MM.1S (cell line): ENCODE measurements around the gene RFNG.
A peak's percentile ranks its signal among the peaks of the same experiment; 100 is the strongest.

Experiments used
- DNase-seq: peaks from one replicate; pipeline ENCODE4 v3.0.0-alpha.2; 2015
- H2AFZ ChIP-seq: fragments of 300-600 bp; sonication (generic); 2 replicates; pipeline ENCODE4 v1.6.0; 2016; ENCODE audit warnings: antibody characterized with exemption, low read length
- H3F3A ChIP-seq: fragments of 300-600 bp; sonication (generic); 2 replicates; pipeline ENCODE4 v1.6.1; 2016; ENCODE audit warnings: mild to moderate bottlenecking, antibody characterized with exemption, low read length, moderate library complexity, mixed read lengths; ENCODE audit not compliant: insufficient read depth
- H3K27ac ChIP-seq: fragments of 300-600 bp; sonication (generic); 2 replicates; pipeline ENCODE4 v1.5.1; 2016; ENCODE audit warnings: mild to moderate bottlenecking, low read length
- H3K27me3 ChIP-seq: fragments of 300-600 bp; sonication (generic); replicated peaks from 2 replicates; pipeline ENCODE4 v1.6.0; 2016; ENCODE audit warnings: low read length; ENCODE audit not compliant: insufficient read depth
- H3K36me3 ChIP-seq: fragments of 300-600 bp; sonication (generic); replicated peaks from 2 replicates; pipeline ENCODE4 v1.6.1; 2016; ENCODE audit warnings: mild to moderate bottlenecking, low read length, mixed read lengths; ENCODE audit not compliant: insufficient read depth
- H3K4me1 ChIP-seq: fragments of 300-600 bp; sonication (generic); 2 replicates; pipeline ENCODE4 v1.6.1; 2016; ENCODE audit warnings: low read length, mixed read lengths
- H3K4me2 ChIP-seq: fragments of 300-600 bp; sonication (generic); 2 replicates; pipeline ENCODE4 v1.6.0; 2016; ENCODE audit warnings: low read depth, low read length
- H3K4me3 ChIP-seq: fragments of 300-600 bp; sonication (generic); 2 replicates; pipeline ENCODE4 v1.5.1; 2016; ENCODE audit warnings: low read length, mixed read lengths
- H3K79me2 ChIP-seq: fragments of 300-600 bp; sonication (generic); 2 replicates; pipeline ENCODE4 v1.6.1; 2016; ENCODE audit warnings: mixed run types, low read length, mixed read lengths
- H3K9ac ChIP-seq: fragments of 300-600 bp; sonication (generic); 2 replicates; pipeline ENCODE4 v1.6.1; 2016; ENCODE audit warnings: low read length, mixed read lengths
- H3K9me2 ChIP-seq: fragments of 300-600 bp; sonication (generic); replicated peaks from 2 replicates; pipeline ENCODE4 v1.6.1; 2016; ENCODE audit warnings: mild to moderate bottlenecking, low read length, mixed read lengths; ENCODE audit not compliant: insufficient read depth
- H3K9me3 ChIP-seq: fragments of 300-600 bp; sonication (generic); replicated peaks from 2 replicates; pipeline ENCODE4 v1.6.1; 2016; ENCODE audit warnings: mild to moderate bottlenecking, low read length, mixed read lengths; ENCODE audit not compliant: insufficient read depth
- H4K20me1 ChIP-seq: fragments of 300-600 bp; sonication (generic); 2 replicates; pipeline ENCODE4 v1.6.1; 2016; ENCODE audit warnings: mild to moderate bottlenecking, low read length, moderate library complexity, mixed read lengths; ENCODE audit not compliant: insufficient read depth
- EZH2 ChIP-seq: fragments of 300-600 bp; sonication (generic); optimal IDR thresholded peaks from 2 replicates; pipeline ENCODE3; 2017; ENCODE audit warnings: low read depth, mild to moderate bottlenecking, antibody characterized with exemption, low read length, mixed read lengths
- EZH2phosphoT487 ChIP-seq: fragments of 300-600 bp; sonication (generic); IDR thresholded peaks from 2 replicates; pipeline ENCODE4 v1.6.1; 2018; ENCODE audit warnings: antibody characterized with exemption, low read length
- TF ChIP-seq, protein P1 (sequence below): fragments of 300-600 bp; sonication (generic); IDR thresholded peaks from 2 replicates; pipeline ENCODE4 v1.5.1; 2016; ENCODE audit warnings: antibody characterized with exemption, low read length, mixed read lengths

RFNG gene

DNA sequence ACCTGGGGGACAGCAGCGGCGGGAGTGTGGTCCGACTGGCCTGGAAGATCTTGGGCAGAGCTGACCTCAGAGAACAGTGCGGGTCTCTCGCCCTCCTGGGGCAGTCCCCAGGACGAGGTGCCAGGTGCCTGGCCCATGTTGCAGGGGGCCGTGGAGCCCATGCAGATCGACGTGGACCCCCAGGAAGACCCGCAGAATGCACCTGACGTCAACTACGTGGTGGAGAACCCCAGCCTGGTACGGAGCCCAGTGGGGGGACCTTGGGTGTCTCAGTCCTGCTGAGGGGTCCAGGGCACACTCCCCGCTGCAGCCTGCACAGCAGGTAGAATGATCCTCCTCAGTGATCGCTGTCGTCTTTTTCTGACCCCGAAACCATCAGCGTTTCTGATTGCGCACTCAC is 1.5 kb upstream of the RFNG start:
- Histone ChIP-seq H3K9me3 (no peaks in the 10 kb centered on the region), H4K20me1 (no peaks in the 10 kb centered on the region), H3K27ac (no peak overlapping the region), H3K27me3 (no peaks in the 10 kb centered on the region), H3K4me2 (peak overlapping the region; percentile 98), H3K79me2 (peaks cover 24% of the 10 kb centered on the region), H3K9me2 (no peaks in the 10 kb centered on the region), H3K9ac (no peak overlapping the region), H3F3A (no peaks in the 10 kb centered on the region; the same call in 1 of the 2 replicates), H2AFZ (no peak overlapping the region), H3K36me3 (no peaks in the 10 kb centered on the region), H3K4me1 (peaks cover 7% of the 10 kb centered on the region; the same call in 1 of the 2 replicates), H3K4me3 (peak overlapping the region; percentile 83; the same call in 1 of the 2 replicates)
- DNase-seq = no peak
- TF ChIP-seq EZH2 (no peak), EZH2phosphoT487 (no peak)
- TF ChIP-seq, protein P1, sequence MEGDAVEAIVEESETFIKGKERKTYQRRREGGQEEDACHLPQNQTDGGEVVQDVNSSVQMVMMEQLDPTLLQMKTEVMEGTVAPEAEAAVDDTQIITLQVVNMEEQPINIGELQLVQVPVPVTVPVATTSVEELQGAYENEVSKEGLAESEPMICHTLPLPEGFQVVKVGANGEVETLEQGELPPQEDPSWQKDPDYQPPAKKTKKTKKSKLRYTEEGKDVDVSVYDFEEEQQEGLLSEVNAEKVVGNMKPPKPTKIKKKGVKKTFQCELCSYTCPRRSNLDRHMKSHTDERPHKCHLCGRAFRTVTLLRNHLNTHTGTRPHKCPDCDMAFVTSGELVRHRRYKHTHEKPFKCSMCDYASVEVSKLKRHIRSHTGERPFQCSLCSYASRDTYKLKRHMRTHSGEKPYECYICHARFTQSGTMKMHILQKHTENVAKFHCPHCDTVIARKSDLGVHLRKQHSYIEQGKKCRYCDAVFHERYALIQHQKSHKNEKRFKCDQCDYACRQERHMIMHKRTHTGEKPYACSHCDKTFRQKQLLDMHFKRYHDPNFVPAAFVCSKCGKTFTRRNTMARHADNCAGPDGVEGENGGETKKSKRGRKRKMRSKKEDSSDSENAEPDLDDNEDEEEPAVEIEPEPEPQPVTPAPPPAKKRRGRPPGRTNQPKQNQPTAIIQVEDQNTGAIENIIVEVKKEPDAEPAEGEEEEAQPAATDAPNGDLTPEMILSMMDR = no peak

DNA sequence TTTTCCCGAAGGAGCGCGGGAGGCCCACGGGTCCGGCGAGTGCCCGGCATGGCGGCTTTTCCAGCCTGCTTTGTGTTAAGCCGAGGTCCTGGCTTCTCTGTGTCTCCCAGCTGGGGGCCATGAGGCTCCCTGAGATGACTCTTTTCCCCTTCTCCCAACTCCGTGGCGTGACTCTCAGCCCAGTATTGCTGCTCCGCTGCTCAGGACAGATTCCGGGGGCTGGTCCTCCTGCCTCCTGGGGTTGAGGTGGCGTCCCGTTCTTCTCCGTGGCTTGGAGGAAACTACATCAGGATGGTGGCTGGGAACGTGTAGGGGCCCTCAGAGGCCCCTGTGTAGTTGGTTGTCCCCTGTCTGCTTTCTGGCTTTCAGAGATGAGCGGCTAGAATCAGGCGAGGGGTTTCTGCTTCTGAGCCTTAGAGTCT is 1.0 kb upstream of the RFNG start:
- no peak overlapping the region for H3K27ac ChIP-seq
- peaks cover 24% of the 10 kb centered on the region for H3K79me2 ChIP-seq
- no peak for DNase-seq

DNA sequence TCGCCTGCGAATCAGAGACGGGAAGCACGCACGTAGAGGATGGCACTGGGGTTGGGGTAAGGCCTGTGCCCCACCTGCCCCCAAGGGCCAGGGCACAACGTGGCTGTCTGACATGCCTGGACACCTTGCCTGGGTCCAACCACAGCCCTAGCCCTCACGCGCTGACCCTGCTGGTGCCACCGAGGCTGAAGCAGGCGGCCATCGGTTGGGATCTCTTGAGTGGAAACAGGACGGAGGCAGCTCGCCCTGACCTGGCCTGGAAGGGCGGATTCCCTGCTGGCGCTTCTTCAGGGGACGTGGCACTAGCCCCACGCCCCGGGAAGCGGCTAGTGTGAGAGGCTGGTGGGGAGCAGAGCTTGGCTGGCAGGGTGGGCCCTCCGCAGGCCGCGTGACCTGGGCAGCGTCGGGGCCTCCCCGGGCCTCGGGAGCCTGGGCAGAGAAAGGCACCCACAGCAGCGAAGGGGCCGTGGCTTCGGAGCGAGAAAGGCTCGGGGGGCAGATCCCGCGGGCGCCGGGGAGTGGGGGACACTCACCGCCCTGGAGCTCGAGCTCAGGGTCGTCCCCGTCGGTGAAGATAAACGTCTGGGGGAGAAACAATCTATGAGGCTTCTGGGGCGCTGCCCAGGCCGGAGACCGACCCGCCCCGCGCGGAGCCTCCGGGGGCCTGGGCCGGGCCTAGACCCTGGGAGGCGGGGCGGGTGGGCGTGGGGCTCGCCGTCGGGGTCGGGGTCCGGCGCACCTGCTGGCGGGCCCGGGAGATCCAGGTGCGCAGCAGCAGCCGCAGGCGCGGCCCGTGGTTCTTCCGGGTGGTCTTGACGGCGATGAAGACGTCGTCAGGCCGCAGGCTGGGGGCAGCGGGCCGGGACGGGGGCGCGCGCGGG is 610 bp downstream of the RFNG start:
- Histone ChIP-seq H2AFZ (peak overlapping the region; percentile 51), H3K9ac (peak overlapping the region; percentile 37; the same call in 1 of the 2 replicates), H4K20me1 (no peaks in the 10 kb centered on the region), H3K9me3 (no peaks in the 10 kb centered on the region), H3K9me2 (no peaks in the 10 kb centered on the region), H3K27ac (no peak overlapping the region), H3K79me2 (peaks cover 24% of the 10 kb centered on the region), H3K4me2 (peak overlapping the region; percentile 94), H3K4me3 (peak overlapping the region; percentile 64), H3K4me1 (peaks cover 7% of the 10 kb centered on the region; the same call in 1 of the 2 replicates), H3K27me3 (no peaks in the 10 kb centered on the region), H3F3A (no peaks in the 10 kb centered on the region), H3K36me3 (no peaks in the 10 kb centered on the region; the same call in 1 of the 2 replicates)
- DNase-seq = no peak
- TF ChIP-seq EZH2phosphoT487 (no peak), EZH2 (no peak)
- TF ChIP-seq, protein P1 = no peak

More for the DNA sequence above, 1.0 kb upstream of the RFNG start:
- H3K9me3 ChIP-seq = no peaks in the 10 kb centered on the region
- H2AFZ ChIP-seq = no peak overlapping the region
- H4K20me1 ChIP-seq = no peaks in the 10 kb centered on the region
- peak overlapping the region; percentile 98 for H3K4me2 ChIP-seq
- H3K9me2 ChIP-seq = no peaks in the 10 kb centered on the region
- H3K4me3 ChIP-seq = peak overlapping the region; percentile 83
- H3K36me3 ChIP-seq = no peaks in the 10 kb centered on the region
- H3F3A ChIP-seq = no peaks in the 10 kb centered on the region
- peak overlapping the region; percentile 77; the same call in 1 of the 2 replicates for H3K9ac ChIP-seq
- peaks cover 7% of the 10 kb centered on the region; the same call in 1 of the 2 replicates for H3K4me1 ChIP-seq
- no peaks in the 10 kb centered on the region for H3K27me3 ChIP-seq
- TF ChIP-seq, protein P1 = no peak
- TF ChIP-seq EZH2 (no peak), EZH2phosphoT487 (no peak)
